NCI-H774 (cell line): ENCODE measurements around the gene UBASH3A.

ENCODE experiments used
- DNase-seq: peaks from one replicate; lab custom pipeline; 2025; lab: John Stamatoyannopoulos, UW

The UBASH3A gene

DNA sequence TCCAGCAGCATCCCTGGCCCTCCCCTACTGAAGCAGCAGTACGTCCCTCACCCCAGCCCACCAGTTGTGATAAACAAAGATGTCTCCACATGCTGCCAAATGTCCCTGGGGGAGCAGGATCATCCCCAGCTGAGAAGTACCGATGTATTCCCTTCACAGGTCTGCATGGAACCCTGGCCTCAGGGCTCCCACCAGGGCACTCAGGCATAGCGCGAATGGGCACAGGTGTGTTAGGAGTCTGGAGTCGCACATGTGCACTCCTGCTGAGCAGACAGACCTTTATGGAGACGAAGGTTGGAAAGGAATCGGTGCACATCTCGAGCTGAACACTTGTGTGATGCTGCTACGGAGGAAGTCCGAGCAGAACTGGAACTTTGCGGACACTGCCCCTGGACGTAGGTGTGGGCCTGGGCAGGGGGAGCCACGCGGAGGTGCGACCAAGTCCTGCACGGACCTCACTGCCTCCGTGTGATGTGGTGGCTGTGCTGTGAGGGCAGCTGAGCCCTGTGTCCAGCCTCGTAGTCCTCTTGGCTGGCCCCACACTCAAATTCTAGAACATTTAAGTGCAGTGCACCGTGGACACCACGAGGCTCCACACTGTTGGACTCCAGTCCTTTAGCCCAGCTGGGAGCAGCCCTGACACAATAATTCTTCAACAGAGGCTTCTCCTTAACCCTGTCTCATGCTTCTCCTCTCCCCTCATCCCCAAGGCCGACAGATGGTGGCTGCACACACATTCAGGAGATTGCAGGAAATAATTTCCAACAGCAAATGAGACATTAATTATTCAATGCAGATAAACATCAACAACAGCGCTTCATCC lies 48.9 kb downstream of the UBASH3A start:
- DNase-seq, result no peak

DNA sequence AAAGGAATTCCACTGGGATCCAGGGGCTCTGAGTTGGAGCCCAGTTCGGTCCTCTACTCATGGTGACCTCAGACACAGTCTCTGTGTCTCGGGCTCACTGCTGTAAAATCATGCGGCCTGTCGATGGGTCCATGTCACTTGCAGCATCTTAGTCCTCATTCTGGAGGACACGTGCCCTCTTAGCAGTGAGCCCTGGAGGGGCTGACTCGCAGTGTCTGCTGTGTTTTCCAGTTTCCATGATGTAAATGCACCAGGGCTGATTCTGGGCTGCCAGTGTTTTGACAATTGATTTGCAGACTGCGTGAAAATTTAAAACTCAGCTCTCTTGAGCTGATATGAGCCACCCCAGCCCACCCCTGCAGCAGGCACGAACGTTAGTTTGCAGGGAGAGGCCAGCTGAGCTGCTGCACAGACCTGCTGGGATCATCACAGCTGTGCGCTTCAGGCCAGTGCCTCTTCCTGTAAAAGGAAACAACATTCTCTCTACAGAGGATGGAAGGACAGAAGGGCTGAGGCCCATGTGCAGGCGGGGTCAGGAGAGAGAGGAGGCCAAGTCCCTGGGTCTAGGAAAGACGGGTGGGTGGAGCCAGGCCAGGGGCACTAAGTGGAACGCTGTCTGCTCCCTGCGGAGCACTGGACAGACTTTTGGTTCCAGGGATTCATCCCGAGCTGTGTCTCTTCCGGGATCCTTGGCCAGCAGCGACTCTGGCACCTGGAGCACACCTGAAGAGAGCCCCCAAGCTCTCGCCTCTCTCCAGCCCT lies 49.7 kb downstream of the UBASH3A start:
- DNase-seq, result no peak

DNA sequence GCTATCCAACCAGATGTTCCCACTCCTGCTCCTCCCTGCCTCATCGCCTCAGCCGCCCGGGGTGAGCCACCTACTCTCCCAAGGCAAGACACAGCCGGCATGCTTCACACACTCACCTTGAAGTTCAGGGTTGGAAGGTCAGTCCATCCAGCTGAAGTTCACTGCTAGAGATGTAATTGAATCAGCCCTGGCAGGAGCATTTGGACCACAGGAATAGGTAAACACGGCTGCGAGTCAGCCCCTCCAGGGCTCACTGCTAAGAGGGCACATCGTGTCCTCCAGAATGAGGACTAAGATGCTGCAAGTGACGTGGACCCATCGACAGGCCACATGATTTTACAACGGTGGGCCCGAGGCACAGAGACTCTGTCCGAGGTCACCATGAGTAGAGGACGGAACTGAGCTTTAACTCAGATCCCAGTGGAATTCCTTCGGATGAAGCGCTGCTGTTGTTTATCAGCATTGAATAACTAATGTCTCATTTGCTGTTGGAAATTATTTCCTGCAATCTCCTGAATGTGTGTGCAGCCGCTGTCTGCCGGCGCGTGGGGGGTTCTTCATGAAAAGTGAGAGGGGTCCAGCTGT lies 50.4 kb downstream of the UBASH3A start:
- no peak for DNase-seq

DNA sequence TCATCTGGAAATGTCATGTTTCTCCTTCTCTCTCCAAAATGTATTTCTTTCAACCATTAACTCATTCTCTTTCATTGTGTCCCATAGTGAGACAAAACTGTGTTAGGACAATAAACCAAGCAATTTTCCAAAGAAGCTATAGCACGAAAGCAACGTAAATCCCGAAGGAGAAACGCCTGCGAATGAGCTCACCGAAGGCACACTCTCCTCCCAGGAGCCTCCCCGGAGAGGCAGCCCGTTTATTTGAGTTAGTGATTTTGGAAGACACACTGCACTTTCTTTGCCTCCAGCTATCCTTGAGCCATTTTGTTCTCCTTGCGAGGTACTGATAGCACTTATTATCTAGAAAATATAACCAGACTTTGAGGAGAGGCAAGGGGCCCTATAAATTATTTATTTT lies 51.1 kb downstream of the UBASH3A start:
- DNase-seq, result no peak

DNA sequence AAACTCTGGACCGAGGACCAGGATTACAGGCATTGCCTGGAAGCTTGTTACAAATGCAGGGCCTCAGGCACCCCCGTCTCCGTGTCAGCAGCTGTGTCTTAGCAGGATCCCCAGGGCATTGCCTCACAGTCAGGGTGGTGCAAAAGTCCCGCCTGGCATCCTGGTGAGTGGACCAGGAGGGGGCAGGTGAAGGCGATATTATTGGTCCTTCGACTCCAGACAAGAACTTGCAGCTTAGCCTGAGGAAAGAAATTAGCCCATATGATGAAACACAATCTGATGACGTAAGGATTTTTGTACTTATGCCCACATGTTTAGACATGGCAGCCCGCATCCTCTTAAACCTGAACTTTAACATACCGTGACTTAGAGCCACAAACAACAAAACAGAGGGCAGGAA lies 51.5 kb downstream of the UBASH3A start:
- no peak for DNase-seq

DNA sequence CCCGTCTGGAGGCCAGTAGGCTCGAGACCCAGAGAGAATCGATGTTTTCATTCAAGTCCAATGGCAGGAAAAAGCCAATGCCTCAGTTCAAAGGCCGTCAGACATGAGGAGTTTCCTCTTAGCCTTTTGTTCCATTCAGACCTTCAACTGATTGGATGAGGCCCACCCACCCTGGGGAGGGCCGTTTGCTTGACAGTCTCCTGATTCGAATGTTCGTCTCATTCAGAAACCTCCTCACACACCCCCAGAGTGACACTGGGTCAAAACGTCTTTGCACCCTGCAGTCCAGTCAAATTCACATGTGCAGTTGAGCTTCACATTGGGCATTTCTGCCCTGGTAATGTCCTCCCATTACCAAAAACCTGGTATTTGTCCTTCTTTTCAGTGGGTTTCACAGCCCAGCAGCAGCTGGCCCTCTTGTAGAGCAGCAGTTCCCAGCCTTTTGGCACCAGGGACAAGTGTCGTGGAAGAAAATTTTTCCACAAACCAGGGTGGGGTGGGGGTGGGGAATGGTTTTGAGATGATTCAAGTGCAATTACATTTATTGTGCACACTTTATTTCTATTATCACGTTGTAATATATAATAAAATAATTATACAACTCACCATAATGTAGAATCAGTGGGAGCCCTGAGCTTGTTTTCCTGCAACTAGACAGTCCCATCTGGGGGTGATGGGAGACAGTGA lies 52.2 kb downstream of the UBASH3A start:
- DNase-seq, result no peak

DNA sequence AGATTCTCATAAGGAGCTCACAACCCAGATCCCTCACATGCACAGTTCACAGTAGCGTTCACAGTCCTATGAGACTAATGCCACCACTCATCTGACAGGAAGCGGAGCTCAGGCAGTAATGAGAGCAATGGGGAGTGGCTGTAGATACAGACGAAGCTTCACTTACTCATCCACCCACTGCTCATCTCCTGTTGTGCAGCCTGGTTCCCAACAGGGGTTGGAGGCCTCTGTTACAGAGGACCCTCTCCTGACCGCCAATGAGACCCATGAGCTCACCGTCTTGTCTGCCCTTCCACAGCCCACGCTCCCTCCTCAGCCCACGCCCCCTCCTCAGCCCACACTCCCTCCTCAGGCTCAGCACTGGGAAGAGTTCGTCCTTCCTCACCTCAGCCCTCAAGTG lies 52.8 kb downstream of the UBASH3A start:
- no peak for DNase-seq

DNA sequence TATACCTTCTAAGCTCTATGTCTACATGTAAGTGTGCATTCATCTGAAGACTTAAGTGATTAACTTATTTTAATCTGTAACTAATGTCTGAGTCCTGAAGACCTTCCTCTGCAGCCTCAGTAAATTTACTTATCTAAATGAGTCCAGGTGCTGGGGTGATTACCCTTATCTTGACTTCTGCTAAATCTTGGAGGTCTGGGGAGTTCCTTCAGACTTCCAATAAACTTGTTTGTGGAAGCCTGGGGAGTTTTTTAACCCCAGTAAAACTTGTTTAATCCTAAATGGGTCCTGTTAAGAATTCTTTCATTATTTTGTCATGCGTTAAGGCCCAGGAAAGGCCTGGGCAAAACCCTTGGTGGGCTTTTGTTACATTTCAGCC lies 55.4 kb downstream of the UBASH3A start:
- no peak for DNase-seq

DNA sequence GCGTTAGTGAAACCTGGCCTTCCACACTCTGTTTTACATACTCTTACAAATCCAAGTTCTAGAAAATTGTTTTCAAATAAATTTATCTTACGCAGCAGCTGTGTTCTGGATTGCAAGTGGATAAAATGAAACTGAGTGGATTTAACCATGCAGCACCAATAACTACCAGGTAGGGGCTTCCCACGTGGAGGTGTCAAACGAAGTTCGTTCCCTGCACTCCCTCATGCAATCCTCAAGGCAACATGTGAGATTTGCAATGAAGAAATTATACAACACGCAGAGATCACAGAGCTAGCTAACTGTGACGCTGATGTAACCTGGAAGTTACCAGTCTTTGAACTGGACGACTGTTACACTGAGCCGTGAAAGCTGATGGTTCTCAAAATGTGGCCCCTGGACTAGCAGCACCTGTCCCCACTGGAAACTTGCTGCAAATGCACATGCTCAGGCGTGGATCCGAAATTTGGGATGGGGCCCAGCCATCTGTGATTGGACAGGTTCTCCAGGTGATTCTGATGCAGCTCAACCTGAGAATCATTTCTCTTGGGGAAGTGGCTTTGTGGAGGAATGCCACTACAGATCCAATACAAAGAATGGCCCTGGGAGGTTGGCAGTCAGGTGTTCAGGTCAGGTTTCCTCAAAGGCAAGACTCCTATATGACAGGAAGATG lies 56.0 kb downstream of the UBASH3A start:
- DNase-seq, result no peak

DNA sequence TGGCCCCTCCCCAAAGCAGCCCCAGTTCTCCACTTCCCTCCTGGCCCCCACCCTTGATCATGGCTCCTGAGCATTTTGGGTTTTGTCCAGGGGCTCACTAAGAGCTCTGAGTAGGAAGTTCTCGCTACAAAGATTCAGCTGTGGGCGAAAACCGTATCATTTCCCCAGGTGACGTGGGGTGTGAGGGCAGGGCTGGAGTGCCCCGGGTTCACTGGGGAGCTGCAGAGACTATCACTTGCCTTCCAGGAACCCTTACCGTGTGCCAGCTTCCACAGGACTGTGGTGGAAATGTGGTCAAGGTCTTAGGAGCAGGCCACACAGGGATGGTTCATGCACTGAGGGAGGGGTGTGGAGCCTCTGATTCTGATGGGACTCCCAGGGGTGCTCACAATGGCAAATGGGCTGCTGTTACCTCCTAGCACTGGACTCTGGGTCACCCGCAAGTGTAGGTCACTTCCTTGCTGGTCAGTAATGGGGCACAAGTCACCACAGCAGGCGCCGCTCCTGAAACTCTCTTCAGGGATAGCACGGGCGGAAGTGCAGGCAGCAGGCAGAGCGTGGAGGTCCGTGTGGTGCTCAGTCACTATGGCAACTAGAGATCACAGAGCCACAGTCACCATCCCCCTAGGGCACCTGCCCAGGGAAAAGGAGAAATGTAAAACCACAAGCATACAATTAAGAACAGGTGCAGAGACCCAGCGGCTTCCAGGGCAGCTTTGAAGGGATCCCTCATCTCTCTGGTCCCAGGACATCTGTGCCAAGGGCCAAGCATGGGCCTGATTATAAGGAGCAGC lies 56.9 kb downstream of the UBASH3A start:
- DNase-seq, result peak; percentile 58

DNA sequence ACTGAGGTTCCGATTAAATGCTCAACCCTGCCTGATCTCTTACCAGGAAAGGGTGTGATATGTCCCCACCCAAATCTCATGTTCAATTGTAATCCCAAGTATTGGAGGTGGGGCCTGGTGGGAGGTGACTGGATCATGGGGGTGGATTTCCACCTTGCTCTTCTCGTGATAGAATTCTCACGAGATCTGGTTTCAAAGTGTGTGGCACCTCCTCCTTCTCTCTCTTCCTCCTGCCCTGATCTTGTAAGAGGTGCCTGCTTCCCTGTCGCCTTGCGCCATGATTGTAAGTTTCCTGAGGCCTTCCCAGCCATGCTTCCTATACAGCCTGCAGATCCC lies 57.5 kb downstream of the UBASH3A start:
- DNase-seq, result no peak

DNA sequence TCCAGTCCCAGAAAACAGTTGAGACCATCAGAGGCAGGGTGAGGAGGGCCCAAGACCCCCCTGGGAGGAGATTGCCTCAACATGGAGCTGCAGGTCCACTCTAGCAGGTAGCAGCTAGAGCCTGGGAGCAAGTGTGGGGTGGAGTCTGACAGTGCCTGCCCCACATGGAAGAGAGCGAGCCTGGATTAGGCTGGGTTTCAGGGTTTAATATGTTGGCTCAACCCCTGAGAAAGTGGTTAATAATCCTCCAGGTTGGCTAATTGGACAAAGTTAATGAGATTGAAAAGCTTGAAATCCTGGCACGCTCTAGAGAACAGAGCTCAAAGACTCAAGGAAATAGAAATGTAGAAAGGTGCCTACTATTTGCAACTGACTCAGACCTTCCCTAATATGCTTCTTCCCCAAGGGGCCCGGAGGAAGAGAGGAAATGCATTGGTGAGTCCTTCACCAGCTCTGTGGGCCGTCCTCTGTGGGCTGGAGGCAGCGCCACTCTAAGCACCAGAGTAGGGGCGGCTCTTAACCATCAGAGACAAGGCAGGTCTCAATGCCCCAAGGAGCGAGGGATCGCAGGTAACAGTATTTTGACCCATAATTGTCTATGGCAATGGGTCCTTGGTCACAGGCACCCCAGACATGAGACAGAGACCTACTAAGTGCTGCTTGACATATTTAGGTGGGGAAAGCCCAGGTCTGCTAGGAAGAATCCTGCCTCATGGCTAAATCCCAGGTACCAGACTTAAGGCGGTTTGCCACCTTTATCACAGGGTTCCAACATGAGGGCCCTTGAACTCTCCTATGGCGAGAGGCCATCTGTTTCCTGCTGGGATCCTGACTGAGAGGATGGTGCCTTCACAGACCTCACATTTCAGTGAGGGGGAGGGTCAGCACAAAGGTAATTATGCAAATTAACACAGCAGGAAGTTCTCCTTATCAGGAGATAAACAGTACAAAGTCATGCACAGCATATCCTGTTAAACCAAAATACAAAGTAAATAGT lies 58.5 kb downstream of the UBASH3A start:
- DNase-seq, result peak; percentile 52

DNA sequence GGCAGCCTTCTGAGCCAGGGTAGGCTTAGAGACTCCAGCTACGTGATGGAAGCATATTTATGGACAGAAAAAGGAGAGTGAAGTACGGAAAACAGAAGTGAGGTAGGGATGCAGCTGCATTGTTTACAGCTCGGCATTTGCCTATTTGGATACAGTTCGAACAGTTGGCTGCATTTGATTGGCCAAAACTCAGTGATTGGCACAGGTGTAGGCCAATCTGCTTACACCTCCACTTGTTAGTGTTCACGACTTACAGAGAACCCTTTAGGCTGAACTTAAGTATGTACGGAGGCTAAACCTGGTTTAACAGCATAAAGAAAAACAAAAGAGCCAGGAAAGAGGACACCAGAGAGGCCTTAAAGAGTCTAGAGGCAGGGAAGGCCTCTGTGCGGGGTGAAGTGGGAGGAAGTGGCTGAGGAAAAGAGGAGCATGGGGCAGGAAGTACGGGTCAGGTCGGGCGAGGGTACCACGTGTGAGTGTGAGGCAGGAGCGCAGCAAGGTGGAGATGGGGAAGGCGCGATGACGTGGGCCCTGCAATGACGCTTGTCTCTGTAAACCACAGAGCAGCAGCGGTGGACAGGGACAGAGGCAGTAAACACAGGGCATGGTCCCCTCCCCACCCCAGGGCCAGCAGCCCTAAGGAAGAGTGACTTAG lies 60.3 kb downstream of the UBASH3A start:
- peak; percentile 41 for DNase-seq

DNA sequence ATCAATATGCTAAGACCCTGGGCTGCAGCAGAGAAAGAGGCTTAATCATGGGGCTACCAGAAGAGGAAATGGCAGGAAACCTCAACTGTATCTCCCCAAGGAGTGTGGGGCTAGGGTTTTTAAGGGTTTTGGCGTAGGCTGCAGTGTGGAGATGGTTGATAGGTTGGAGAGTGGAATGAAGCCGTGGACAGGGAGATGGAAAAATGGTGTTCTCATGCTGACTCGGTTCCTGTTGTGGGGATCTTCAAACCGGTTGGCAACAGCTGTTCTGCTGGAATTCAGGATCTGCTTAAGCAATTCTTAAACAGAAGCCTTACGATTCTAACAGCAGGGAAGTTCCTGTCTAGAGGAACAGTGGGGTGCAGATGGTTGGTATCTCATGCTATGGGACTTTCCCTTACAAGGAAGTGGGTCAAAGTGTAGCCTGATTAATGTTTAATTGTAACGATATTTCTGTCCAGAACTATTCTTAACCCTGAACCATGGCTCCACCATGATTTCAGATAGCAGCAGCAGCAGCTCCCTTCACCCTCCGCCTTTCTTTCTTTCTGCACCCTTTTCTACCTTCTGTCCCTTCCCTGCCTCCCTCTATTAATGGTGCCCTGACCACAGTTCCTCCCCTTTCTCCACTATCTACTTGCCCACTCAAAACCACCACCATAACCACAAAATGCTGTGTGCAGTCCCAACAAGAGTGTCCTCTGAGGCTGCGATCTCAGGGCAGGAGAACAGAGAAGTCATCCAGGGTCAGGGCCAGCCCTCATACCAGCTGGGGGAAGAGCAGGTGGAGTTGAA lies 61.5 kb downstream of the UBASH3A start:
- DNase-seq, result no peak

DNA sequence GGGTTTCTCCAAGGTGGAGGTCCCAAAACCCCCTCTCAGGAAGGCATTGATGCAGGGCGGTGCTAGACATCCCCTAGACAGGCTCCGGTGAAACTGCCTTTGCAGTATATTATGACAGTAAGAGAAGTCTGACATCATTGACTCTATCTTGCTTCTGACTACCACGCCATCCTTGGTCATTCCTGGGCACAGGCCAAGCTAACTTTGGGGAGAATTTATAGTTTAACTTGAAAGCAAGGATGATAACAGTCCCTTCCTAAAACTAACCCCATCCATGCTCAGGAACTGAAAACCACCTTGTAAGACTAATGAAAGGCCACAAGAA lies 62.1 kb downstream of the UBASH3A start:
- no peak for DNase-seq

DNA sequence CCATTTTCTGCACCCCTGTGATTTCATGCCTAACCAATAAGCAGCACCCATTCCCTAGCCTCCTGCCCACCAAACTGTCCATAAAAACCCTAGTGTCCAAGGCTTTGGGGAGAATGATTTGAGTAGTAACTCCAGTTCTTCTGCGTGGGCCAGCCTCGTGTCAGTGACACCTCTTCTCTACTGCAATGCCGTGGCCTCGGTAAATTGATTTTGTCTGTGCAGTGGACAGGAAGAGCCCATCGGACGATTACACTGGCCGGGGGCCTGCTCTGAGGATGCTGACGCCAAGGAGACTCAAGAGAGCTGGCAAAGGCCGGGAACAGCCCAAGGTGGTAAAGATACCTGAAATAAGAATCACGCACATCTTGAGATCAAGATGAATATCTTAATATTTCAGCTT lies 63.0 kb downstream of the UBASH3A start:
- no peak for DNase-seq

DNA sequence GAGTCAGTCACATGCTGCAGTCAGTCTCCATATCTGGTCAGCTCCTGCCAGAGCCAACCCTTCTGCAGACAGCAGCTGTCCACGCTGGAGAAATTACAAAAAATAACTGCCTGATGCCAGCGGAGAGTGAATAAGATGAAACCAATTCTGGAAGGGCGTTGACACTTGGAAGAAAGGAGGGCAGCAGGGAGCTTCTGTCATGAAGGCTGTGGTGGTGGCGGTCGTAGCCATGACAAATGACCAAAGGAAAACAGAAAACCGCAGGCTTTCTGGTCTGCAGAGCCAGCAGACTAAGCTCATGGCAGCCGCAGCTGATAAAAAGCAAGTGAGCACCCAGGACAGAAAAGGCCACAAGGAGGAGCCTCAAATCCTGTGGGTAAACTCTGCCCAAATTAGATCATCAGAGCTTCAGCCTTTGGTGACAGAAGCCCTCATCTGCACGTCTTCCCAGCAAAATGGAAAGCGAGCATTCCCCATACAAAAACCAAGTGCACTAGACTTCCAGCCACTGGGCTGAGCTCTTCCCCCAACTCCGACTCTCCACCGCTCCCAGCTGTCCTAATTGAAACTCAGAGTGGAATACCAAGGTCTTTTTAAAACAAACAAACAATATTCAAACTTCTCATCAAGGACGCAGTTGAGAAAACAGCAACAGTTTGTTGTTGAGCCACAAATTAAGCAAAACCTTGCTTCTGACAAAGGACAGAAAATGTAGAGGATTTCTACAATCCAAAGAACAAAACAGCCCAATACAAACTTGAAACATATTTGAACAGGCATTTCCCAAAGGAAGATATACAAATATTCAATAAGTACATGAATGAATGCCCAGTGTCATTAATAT lies 63.7 kb downstream of the UBASH3A start:
- no peak for DNase-seq
